Mammary epithelial cell (primary cell): ENCODE measurements around the gene TSPAN10.

Experiments
- CTCF ChIP-seq, 2 donors: IDR thresholded peaks in 1 of 2; conservative IDR thresholded peaks in 1 of 2; 2 replicates each; pipeline ENCODE4 v1.5.1; 2011 to 2012; ENCODE audit warnings: inconsistent platforms in 2 of 2, low read length in 2 of 2, mild to moderate bottlenecking in 2 of 2, control low read depth in 1 of 2, low read depth in 1 of 2; ENCODE audit not compliant: insufficient read depth in 1 of 2; ENCODE audit errors: extremely low read depth in 1 of 2
- EZH2 ChIP-seq: IDR thresholded peaks from 2 replicates; pipeline ENCODE4 v1.6.1; 2012; ENCODE audit warnings: low read length, inconsistent platforms, borderline replicate concordance

- TF ChIP-seq CTCF (conservative IDR thresholded peaks at IDR 0.05 in 1 of 2, IDR thresholded peaks at IDR 0.05 in 1 of 2; ENCODE audit: extremely low read depth in 1 of 2, insufficient read depth in 1 of 2, low read depth in 1 of 2, low read length in 2 of 2), result no peak
- no peak for TF ChIP-seq EZH2
These were observed 11.2 kb downstream of the TSPAN10 start for GRCh38 chr17:81648013-81648706.
